ENCODE data around the gene SNAP47. TPM values are rescaled to one million over a fixed set of nuclear protein-coding genes. Genes with fewer than 3 reads are reported as not detected.

SNAP47 gene
- total RNA-seq, 1 donor from 2014 or later = 23.6 TPM

- ATAC-seq (ENCODE audit: poor library complexity) = no peak
- intact Hi-C loops (cut with DNase I) = no loop called here
- DNase-seq = no peak
Observed at GRCh38 chr1:227805606-227806197, 70.5 kb downstream of the SNAP47 start.

GRCh38 chr1:227808566-227808965 is 73.3 kb downstream of the SNAP47 start:
- no peak for ATAC-seq (ENCODE audit: poor library complexity)
- DNase-seq = no peak
- intact Hi-C loops (cut with DNase I) = no loop called here

- intact Hi-C loops (cut with DNase I) = no loop called here
Observed at GRCh38 chr1:227809026-227809425, 73.8 kb downstream of the SNAP47 start.

GRCh38 chr1:227813962-227814361 is 78.7 kb downstream of the SNAP47 start:
- ATAC-seq (ENCODE audit: poor library complexity) = no peak
- intact Hi-C loops (cut with DNase I) = no loop called here
- DNase-seq = no peak

More at GRCh38 chr1:227809026-227809425, 73.8 kb downstream of the SNAP47 start:
- DNase-seq (no peak), ATAC-seq (ENCODE audit: poor library complexity) (no peak)

GRCh38 chr1:227815468-227816409 is 80.5 kb downstream of the SNAP47 start, which contains the start of gene PRSS38:
Gene PRSS38, plus strand, starts transcription at chr1:227815675. Its CDS starts 42 bp downstream, at chr1:227815717.
- intact Hi-C loops (cut with DNase I) = no loop called here
- no peak for ATAC-seq (ENCODE audit: poor library complexity)
- no peak for DNase-seq

- intact Hi-C loops (cut with DNase I) = no loop called here
- ATAC-seq (ENCODE audit: poor library complexity) (no peak), DNase-seq (no peak)
Observed at GRCh38 chr1:227816750-227817446, 81.7 kb downstream of the SNAP47 start.

GRCh38 chr1:227823537-227823936 is 88.3 kb downstream of the SNAP47 start:
- intact Hi-C loops (cut with DNase I) = no loop called here
- no peak for DNase-seq
- no peak for ATAC-seq (ENCODE audit: poor library complexity)

- ATAC-seq (ENCODE audit: poor library complexity) (no peak), DNase-seq (no peak)
- intact Hi-C loops (cut with DNase I) = no loop called here
Observed at GRCh38 chr1:227824204-227824603, 89.0 kb downstream of the SNAP47 start.

- intact Hi-C loops (cut with DNase I) = no loop called here
- ATAC-seq (ENCODE audit: poor library complexity) (no peak), DNase-seq (no peak)
Observed at GRCh38 chr1:227828786-227829185, 93.6 kb downstream of the SNAP47 start.

Other genes with a start within 250 kb of the SNAP47 start
- 2.4 TPM for gene ZNF678, start 171.9 kb upstream of the SNAP47 start, total RNA-seq
- gene JMJD4, start 133 bp upstream of the SNAP47 start, total RNA-seq = 6.6 TPM
- gene PRSS38, start 80.2 kb downstream of the SNAP47 start, total RNA-seq = not detected
- gene WNT9A, start 212.5 kb downstream of the SNAP47 start, total RNA-seq = 0.59 TPM

Measured in Right ventricle myocardium superior (tissue), 1 donor.